ENCODE measurements around the gene PRKX. TPM values are rescaled to one million over a fixed set of nuclear protein-coding genes. Genes with fewer than 3 reads are reported as not detected.
"Not testable (repeated sequence)": the region's sequence is repeated elsewhere in the genome, so short reads cannot be mapped to it uniquely, and the experiment has no call there.

The PRKX gene
- total RNA-seq, 1 donor from 2014 or later: 25.3 TPM

DNA sequence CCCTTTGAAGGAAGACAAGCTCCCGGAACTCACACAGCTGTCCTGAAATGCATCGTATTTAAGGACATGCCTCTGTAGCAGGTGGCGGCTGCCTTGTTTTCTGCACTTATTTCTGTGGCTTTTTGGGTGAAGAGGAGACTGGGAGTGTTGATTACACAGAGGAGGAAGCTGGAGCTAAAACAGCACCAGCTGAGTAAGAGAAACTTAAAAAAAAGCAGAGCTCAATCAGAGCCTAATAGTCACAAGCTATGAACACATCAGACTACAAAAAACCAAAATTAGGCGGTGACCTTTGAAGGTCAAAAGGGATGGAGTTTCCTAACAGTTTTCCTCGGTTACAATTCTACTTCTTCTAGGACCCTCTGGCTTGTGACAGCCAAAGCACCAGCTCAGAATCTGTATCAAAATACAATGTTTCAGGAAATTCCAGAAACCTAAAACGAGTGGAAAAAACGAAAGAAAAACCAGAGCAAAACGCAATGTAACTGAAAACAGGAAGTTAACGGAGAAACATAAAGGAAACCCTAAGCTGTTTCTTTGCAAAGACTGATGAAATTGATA, 13.5 kb downstream of the PRKX start:
- Mint-ChIP-seq H3K9me3 (ENCODE audit: unreplicated experiment) (no peaks in the 10 kb centered on the region), H3K4me3 (ENCODE audit: unreplicated experiment) (no peak overlapping the region), H3K4me1 (ENCODE audit: unreplicated experiment) (peaks cover 28% of the 10 kb centered on the region), H3K36me3 (ENCODE audit: low read depth, unreplicated experiment) (no peaks in the 10 kb centered on the region), H3K27ac (ENCODE audit: unreplicated experiment) (peak overlapping the region; percentile 92), H3K27me3 (ENCODE audit: unreplicated experiment) (no peaks in the 10 kb centered on the region)
- DNase-seq (ENCODE audit: low spot score): no peak
- TF ChIP-seq, protein P1, sequence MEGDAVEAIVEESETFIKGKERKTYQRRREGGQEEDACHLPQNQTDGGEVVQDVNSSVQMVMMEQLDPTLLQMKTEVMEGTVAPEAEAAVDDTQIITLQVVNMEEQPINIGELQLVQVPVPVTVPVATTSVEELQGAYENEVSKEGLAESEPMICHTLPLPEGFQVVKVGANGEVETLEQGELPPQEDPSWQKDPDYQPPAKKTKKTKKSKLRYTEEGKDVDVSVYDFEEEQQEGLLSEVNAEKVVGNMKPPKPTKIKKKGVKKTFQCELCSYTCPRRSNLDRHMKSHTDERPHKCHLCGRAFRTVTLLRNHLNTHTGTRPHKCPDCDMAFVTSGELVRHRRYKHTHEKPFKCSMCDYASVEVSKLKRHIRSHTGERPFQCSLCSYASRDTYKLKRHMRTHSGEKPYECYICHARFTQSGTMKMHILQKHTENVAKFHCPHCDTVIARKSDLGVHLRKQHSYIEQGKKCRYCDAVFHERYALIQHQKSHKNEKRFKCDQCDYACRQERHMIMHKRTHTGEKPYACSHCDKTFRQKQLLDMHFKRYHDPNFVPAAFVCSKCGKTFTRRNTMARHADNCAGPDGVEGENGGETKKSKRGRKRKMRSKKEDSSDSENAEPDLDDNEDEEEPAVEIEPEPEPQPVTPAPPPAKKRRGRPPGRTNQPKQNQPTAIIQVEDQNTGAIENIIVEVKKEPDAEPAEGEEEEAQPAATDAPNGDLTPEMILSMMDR (IDR thresholded peaks at IDR 0.05; ENCODE audit: unreplicated experiment): no peak

DNA sequence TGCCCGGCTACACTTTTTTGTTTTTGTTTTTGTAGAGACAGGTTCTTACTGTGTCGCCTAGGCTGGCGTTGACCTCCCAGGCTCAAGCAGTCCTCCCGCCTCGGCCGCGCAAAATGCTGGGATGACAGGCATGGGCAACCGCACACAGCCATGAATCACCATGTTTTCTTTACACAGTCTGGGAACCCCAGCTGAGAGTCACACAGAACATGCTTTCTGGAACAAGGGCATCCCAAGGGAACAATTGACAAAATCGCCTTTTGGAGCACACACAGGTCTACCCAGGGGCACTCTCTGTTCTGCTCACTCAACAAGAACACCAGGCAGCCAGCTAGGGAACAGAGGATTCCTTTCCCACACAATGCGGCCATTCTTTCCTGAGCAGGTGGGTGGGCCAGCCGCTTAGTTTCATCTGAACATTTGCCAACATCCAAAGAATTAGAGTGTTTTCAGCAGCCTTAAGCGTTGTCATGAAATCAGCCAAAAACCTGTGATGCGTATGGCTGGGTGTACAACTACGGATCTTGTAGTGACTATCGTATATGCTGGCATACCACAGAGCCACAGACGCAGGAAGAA, 15.7 kb downstream of the PRKX start:
- Mint-ChIP-seq H3K27ac (ENCODE audit: unreplicated experiment) (no peak overlapping the region), H3K27me3 (ENCODE audit: unreplicated experiment) (no peaks in the 10 kb centered on the region), H3K4me3 (ENCODE audit: unreplicated experiment) (no peak overlapping the region), H3K9me3 (ENCODE audit: unreplicated experiment) (no peaks in the 10 kb centered on the region), H3K36me3 (ENCODE audit: low read depth, unreplicated experiment) (no peaks in the 10 kb centered on the region), H3K4me1 (ENCODE audit: unreplicated experiment) (peaks cover 28% of the 10 kb centered on the region)
- TF ChIP-seq, protein P1 (IDR thresholded peaks at IDR 0.05; ENCODE audit: unreplicated experiment): no peak
- DNase-seq (ENCODE audit: low spot score): no peak

DNA sequence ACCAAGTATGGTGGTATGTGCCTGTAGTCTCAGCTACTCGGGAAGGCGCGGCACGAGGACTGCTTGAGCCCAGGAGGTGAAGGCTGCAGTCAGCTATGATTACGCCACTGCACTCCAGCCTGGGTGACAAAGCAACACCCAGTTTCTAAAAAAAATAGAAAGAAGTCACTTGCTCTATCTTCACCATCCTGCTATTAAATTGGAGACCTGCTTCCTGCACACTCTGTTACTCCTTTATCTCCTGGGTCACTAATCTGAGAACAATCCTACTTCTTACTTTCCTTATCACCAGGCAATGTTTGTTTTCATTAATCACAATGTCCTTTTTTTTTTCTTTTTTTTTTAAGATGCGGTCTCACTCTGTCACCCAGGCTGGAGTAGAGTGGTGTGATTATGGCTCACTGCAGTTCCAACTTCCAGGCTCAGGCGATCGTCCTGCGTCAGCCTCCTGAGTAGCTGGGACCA, 16.2 kb downstream of the PRKX start:
- no peaks in the 10 kb centered on the region for H3K27me3 Mint-ChIP-seq (ENCODE audit: unreplicated experiment)
- H3K9me3 Mint-ChIP-seq (ENCODE audit: unreplicated experiment): no peaks in the 10 kb centered on the region
- H3K36me3 Mint-ChIP-seq (ENCODE audit: low read depth, unreplicated experiment): no peaks in the 10 kb centered on the region
- peak overlapping the region; percentile 44 for H3K27ac Mint-ChIP-seq (ENCODE audit: unreplicated experiment)
- TF ChIP-seq, protein P1 (IDR thresholded peaks at IDR 0.05; ENCODE audit: unreplicated experiment): no peak
- peaks cover 28% of the 10 kb centered on the region for H3K4me1 Mint-ChIP-seq (ENCODE audit: unreplicated experiment)
- DNase-seq (ENCODE audit: low spot score): no peak
- no peak overlapping the region for H3K4me3 Mint-ChIP-seq (ENCODE audit: unreplicated experiment)

DNA sequence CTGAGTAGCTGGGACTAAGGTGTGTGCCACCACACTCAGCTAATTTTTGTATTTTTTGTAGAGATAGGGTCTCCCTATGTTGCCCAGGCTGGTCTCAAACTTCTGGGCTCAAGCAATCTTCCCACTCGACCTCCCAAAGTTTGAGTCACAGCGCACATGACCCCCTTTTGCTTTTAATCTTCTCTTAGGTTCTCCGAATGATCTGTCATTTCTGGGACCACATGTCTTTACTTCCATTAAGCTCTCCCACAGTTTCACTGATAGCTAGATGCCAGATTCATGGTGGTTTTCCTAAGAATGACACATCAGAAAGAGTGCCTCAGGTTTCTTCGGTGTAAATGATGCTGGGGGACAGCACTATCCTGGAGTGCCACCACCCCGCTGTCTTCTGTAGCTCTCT, 17.9 kb downstream of the PRKX start:
- H3K9me3 Mint-ChIP-seq (ENCODE audit: unreplicated experiment): no peaks in the 10 kb centered on the region
- no peak overlapping the region for H3K27ac Mint-ChIP-seq (ENCODE audit: unreplicated experiment)
- DNase-seq (ENCODE audit: low spot score): no peak
- peaks cover 5% of the 10 kb centered on the region for H3K36me3 Mint-ChIP-seq (ENCODE audit: low read depth, unreplicated experiment)
- H3K4me1 Mint-ChIP-seq (ENCODE audit: unreplicated experiment): peaks cover 27% of the 10 kb centered on the region
- H3K27me3 Mint-ChIP-seq (ENCODE audit: unreplicated experiment): no peaks in the 10 kb centered on the region
- H3K4me3 Mint-ChIP-seq (ENCODE audit: unreplicated experiment): no peak overlapping the region
- TF ChIP-seq, protein P1 (IDR thresholded peaks at IDR 0.05; ENCODE audit: unreplicated experiment): no peak

DNA sequence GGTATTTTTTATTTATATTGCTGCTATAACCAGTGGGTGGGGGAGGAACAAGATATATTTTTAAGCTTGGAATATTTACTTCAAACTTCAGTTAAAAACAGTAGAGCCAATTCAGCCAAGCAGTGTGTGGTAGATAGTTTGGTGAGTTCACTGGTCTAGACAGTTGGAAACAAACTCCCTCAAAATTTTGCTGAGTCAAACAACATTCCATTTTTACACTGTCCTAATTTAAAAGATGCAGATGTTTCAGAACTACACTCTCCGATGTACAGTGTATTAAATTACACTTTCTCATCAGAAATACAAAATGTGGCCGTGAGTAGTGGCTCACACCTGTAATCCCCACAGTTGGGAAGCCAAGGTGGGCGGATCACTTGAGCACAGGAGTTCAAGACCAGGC, 23.3 kb downstream of the PRKX start:
- Mint-ChIP-seq H3K4me1 (ENCODE audit: unreplicated experiment) (peaks cover 8% of the 10 kb centered on the region), H3K27me3 (ENCODE audit: unreplicated experiment) (no peaks in the 10 kb centered on the region), H3K4me3 (ENCODE audit: unreplicated experiment) (no peak overlapping the region), H3K9me3 (ENCODE audit: unreplicated experiment) (no peaks in the 10 kb centered on the region), H3K36me3 (ENCODE audit: low read depth, unreplicated experiment) (peaks cover 5% of the 10 kb centered on the region), H3K27ac (ENCODE audit: unreplicated experiment) (no peak overlapping the region)
- TF ChIP-seq, protein P1 (IDR thresholded peaks at IDR 0.05; ENCODE audit: unreplicated experiment): no peak
- DNase-seq (ENCODE audit: low spot score): no peak

DNA sequence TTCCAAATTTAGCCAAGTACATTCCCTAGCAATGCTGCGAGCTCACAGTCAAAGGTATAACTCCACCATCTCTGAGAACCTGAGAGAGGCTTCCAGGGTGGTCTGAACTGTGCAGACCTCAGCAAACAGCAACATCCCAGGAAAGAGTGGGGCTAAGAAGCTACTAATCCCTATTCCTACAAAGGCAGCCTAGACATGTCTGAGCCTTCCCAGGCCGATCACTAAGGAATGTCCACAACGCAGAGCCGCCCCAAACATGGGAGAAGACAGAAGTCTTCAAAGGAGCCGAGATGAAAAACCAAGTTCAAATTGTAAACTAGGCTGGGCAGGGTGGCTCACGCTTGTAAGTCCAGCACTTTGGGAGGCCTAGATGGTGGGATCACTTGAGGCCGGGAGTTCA, 30.2 kb downstream of the PRKX start:
- H3K27ac Mint-ChIP-seq (ENCODE audit: unreplicated experiment); H3K27me3 Mint-ChIP-seq (ENCODE audit: unreplicated experiment); H3K4me3 Mint-ChIP-seq (ENCODE audit: unreplicated experiment); H3K9me3 Mint-ChIP-seq (ENCODE audit: unreplicated experiment); H3K36me3 Mint-ChIP-seq (ENCODE audit: low read depth, unreplicated experiment); H3K4me1 Mint-ChIP-seq (ENCODE audit: unreplicated experiment); DNase-seq (ENCODE audit: low spot score): not testable (repeated sequence)

Data from endothelial cell (in vitro differentiated cells).